Stimulated activated CD8-positive, alpha-beta memory T cell treated with anti-CD3 and anti-CD28 coated beads, Interleukin-12 subunit alpha, Interleukin-12 subunit beta, amount 100 ng/mL, for 4 hours (primary cell): ENCODE data around the gene ZNF280C.
"Not testable (repeated sequence)": the region's sequence is repeated elsewhere in the genome, so short reads cannot be mapped to it uniquely, and the experiment has no call there.

Experiments
- DNase-seq: peaks from one replicate; pipeline ENCODE4 v3.0.0-alpha.2; 2020; ENCODE audit warnings: low read depth

Gene ZNF280C

GRCh38 chrX:130261296-130261893 is 7.3 kb downstream of the ZNF280C start:
- no peak for DNase-seq

GRCh38 chrX:130260316-130260715 is 8.4 kb downstream of the ZNF280C start:
- DNase-seq, result no peak

GRCh38 chrX:130253916-130254315 is 14.8 kb downstream of the ZNF280C start:
- DNase-seq, result no peak

GRCh38 chrX:130251671-130252070 is 17.0 kb downstream of the ZNF280C start:
- no peak for DNase-seq

- DNase-seq, result no peak
Measured at GRCh38 chrX:130247996-130248395, 20.7 kb downstream of the ZNF280C start.

GRCh38 chrX:130246084-130246483 is 22.6 kb downstream of the ZNF280C start:
- DNase-seq, result no peak

- no peak for DNase-seq
Measured at GRCh38 chrX:130245441-130245840, 23.3 kb downstream of the ZNF280C start.

- not testable (repeated sequence) for DNase-seq
Measured at GRCh38 chrX:130231184-130231583, 37.5 kb downstream of the ZNF280C start.

GRCh38 chrX:130228871-130229270 is 39.8 kb downstream of the ZNF280C start:
- DNase-seq, result no peak

GRCh38 chrX:130224810-130225209 is 43.9 kb downstream of the ZNF280C start:
- no peak for DNase-seq

GRCh38 chrX:130216320-130216719 is 52.4 kb downstream of the ZNF280C start:
- no peak for DNase-seq

GRCh38 chrX:130213376-130213775 is 55.3 kb downstream of the ZNF280C start:
- DNase-seq, result no peak

- no peak for DNase-seq
Measured at GRCh38 chrX:130212371-130212770, 56.3 kb downstream of the ZNF280C start.

- DNase-seq, result no peak
Measured at GRCh38 chrX:130211415-130212186, 57.1 kb downstream of the ZNF280C start.

- no peak for DNase-seq
Measured at GRCh38 chrX:130204647-130205046, 64.1 kb downstream of the ZNF280C start.

GRCh38 chrX:130197464-130197863 is 71.2 kb downstream of the ZNF280C start:
- DNase-seq, result no peak

GRCh38 chrX:130196466-130196865 is 72.2 kb downstream of the ZNF280C start:
- DNase-seq, result no peak

GRCh38 chrX:130190801-130191200 is 77.9 kb downstream of the ZNF280C start:
- no peak for DNase-seq

- no peak for DNase-seq
Measured at GRCh38 chrX:130186651-130187050, 82.0 kb downstream of the ZNF280C start.

GRCh38 chrX:130184857-130185256 is 83.8 kb downstream of the ZNF280C start:
- no peak for DNase-seq

- no peak for DNase-seq
Measured at GRCh38 chrX:130184168-130184567, 84.5 kb downstream of the ZNF280C start.

- DNase-seq, result no peak
Measured at GRCh38 chrX:130179579-130180215, 89.0 kb downstream of the ZNF280C start.

- DNase-seq, result no peak
Measured at GRCh38 chrX:130179170-130179569, 89.5 kb downstream of the ZNF280C start.
